NB4 (cell line): ENCODE data around the gene FAM3C.

ENCODE experiments used
- CTCF ChIP-seq: IDR thresholded peaks from one replicate; pipeline ENCODE4 v1.5.1; 2012; ENCODE audit warnings: low read depth, low read length
- POLR2A ChIP-seq: IDR thresholded peaks from 2 replicates; pipeline ENCODE4 v1.6.1; 2011; ENCODE audit warnings: mild to moderate bottlenecking; ENCODE audit not compliant: insufficient read length; ENCODE audit errors: extremely low read depth

GRCh38 chr7:121401896-121402295 is 5.8 kb upstream of the FAM3C start:
- TF ChIP-seq CTCF (no peak), POLR2A (no peak)
